Right cardiac atrium (tissue), 5 donors: ENCODE data around the gene PLCB1. TPM values are rescaled to one million over a fixed set of nuclear protein-coding genes. Genes with fewer than 3 reads are reported as not detected.

Experiments
- ATAC-seq, 2 donors: fragments of 200-7000 bp; cut with Tn5 transposase; one replicate each; pipeline versions ENCODE4 v1.8.0 to v1.9.1; 2020; ENCODE audit warnings: moderate library complexity in 2 of 2, mild to moderate bottlenecking in 1 of 2
- DNase-seq, 3 donors: peaks; one replicate each; pipeline ENCODE4 v3.0.0-alpha.2; 2020
- H3K27ac ChIP-seq: one replicate; pipeline ENCODE4 v1.5.1; 2013; ENCODE audit warnings: mild to moderate bottlenecking, low read length, control low read depth, moderate library complexity
- H3K27me3 ChIP-seq: one replicate; pipeline ENCODE4 v1.6.1; 2013; ENCODE audit not compliant: control insufficient read depth, insufficient read depth
- H3K4me1 ChIP-seq: one replicate; pipeline ENCODE4 v1.6.1; 2013; ENCODE audit warnings: low read length; ENCODE audit not compliant: control insufficient read depth, insufficient read depth
- H3K4me3 ChIP-seq: one replicate; pipeline ENCODE4 v1.5.1; 2013; ENCODE audit warnings: low read length, control low read depth
- H3K9me3 ChIP-seq: one replicate; pipeline ENCODE4 v1.6.1; 2013; ENCODE audit warnings: low read length; ENCODE audit not compliant: control insufficient read depth
- WGBS: extraction: QIAGEN DNeasy Blood & Tissue Kit; methylation state at CpG from one replicate; pipeline ENCODE4 v1.1.7; 2013; 5-methylcytosine and 5-hydroxymethylcytosine counted together
- intact Hi-C, 4 donors: fragments of 100-400 bp; cut with DNase I; formaldehyde crosslinking; loops; one replicate each; pipeline versions ENCODE4 v1.11.0 to v1.14.0; 2022 to 2023
- polyA plus RNA-seq: library from polyadenylated mRNA; stranded (reverse); fragments of 200-250 nt; gene quantifications from one replicate; pipeline ENCODE4 v1.2.3, GENCODE V29; 2013
- total RNA-seq, 4 donors: library from RNA; stranded (reverse); fragmentation: NEBNext Ultra II Directional; extraction: Animal tissue kit (Norgen Biotek cat#: 25700); gene quantifications; one replicate each; pipeline ENCODE4 v1.2.1, GENCODE V29; 2021
- donor health status: healthy with polysubstance abuse.
- donor health status: DM: no; HTN: yes; CAD: no.
- donor health status: DM: no; HTN: no; CAD: no.
- donor health status: DM: no; HTN: yes; CAD: no; lungs with severe emphysema.
- donor health status: DM: yes; HTN: yes; CAD: no.

The PLCB1 gene
- total and polyA plus RNA-seq, 5 donors: 7.6 to 20.3 (median 11.6) TPM

GRCh38 chr20:8901237-8902025 is 769.4 kb downstream of the PLCB1 start:
- Histone ChIP-seq H3K4me3 (no peak overlapping the region), H3K4me1 (no peaks in the 10 kb centered on the region), H3K9me3 (no peaks in the 10 kb centered on the region), H3K27ac (peak overlapping the region; percentile 67), H3K27me3 (no peaks in the 10 kb centered on the region)
- ATAC-seq: peak; percentile 72 to 90
- DNase-seq: peak; percentile 46 to 69 (median 56)
- intact Hi-C loops: no loop called here
- WGBS: 35% methylated on average over 8 of the region's 8 CpGs

- no peak for ATAC-seq
- no peak for DNase-seq
- Histone ChIP-seq H3K4me3 (no peak overlapping the region), H3K9me3 (no peaks in the 10 kb centered on the region), H3K27me3 (no peaks in the 10 kb centered on the region), H3K4me1 (no peaks in the 10 kb centered on the region), H3K27ac (no peak overlapping the region)
- WGBS: 59% methylated on average over 2 of the region's 2 CpGs
- intact Hi-C loops: no loop called here
Observed at GRCh38 chr20:8903655-8904605, 771.9 kb downstream of the PLCB1 start.

GRCh38 chr20:8909596-8909995 is 777.5 kb downstream of the PLCB1 start:
- H3K9me3 ChIP-seq: peaks cover 2% of the 10 kb centered on the region
- no peaks in the 10 kb centered on the region for H3K27me3 ChIP-seq
- H3K4me1 ChIP-seq: no peaks in the 10 kb centered on the region
- no peak overlapping the region for H3K27ac ChIP-seq
- intact Hi-C loops: no loop called here
- ATAC-seq (no peak), DNase-seq (no peak)
- H3K4me3 ChIP-seq: no peak overlapping the region

- H3K4me1 ChIP-seq: no peaks in the 10 kb centered on the region
- no peak for DNase-seq
- intact Hi-C loops: no loop called here
- no peaks in the 10 kb centered on the region for H3K27me3 ChIP-seq
- 77% methylated on average over 3 of the region's 3 CpGs for whole genome bisulfite sequencing
- no peak overlapping the region for H3K27ac ChIP-seq
- H3K9me3 ChIP-seq: peaks cover 2% of the 10 kb centered on the region
- no peak for ATAC-seq
- H3K4me3 ChIP-seq: no peak overlapping the region
Observed at GRCh38 chr20:8912096-8912495, 780.0 kb downstream of the PLCB1 start.

- intact Hi-C loops: no loop called here
- ATAC-seq (no peak), DNase-seq (no peak)
- Histone ChIP-seq H3K27ac (no peak overlapping the region), H3K4me3 (no peak overlapping the region), H3K27me3 (no peaks in the 10 kb centered on the region), H3K4me1 (no peaks in the 10 kb centered on the region), H3K9me3 (peaks cover 2% of the 10 kb centered on the region)
- 76% methylated on average over 3 of the region's 3 CpGs for WGBS
Observed at GRCh38 chr20:8912731-8913130, 780.7 kb downstream of the PLCB1 start.

- H3K9me3 ChIP-seq: peaks cover 2% of the 10 kb centered on the region
Observed at GRCh38 chr20:8913456-8913855, 781.4 kb downstream of the PLCB1 start.

GRCh38 chr20:8914421-8914820 is 782.4 kb downstream of the PLCB1 start:
- no peaks in the 10 kb centered on the region for H3K4me1 ChIP-seq
- no peak for DNase-seq
- H3K9me3 ChIP-seq: peaks cover 2% of the 10 kb centered on the region
- 97% methylated on average over 1 of the region's 1 CpG for WGBS
- no peak overlapping the region for H3K4me3 ChIP-seq
- H3K27ac ChIP-seq: no peak overlapping the region
- ATAC-seq: no peak
- intact Hi-C loops: no loop called here
- no peaks in the 10 kb centered on the region for H3K27me3 ChIP-seq

More at GRCh38 chr20:8913456-8913855, 781.4 kb downstream of the PLCB1 start:
- H3K27me3 ChIP-seq: no peaks in the 10 kb centered on the region
- ATAC-seq (no peak), DNase-seq (no peak)
- no peak overlapping the region for H3K27ac ChIP-seq
- no peaks in the 10 kb centered on the region for H3K4me1 ChIP-seq
- intact Hi-C loops: no loop called here
- no peak overlapping the region for H3K4me3 ChIP-seq

- Histone ChIP-seq H3K4me3 (no peak overlapping the region), H3K4me1 (no peaks in the 10 kb centered on the region), H3K27me3 (no peaks in the 10 kb centered on the region), H3K9me3 (no peaks in the 10 kb centered on the region), H3K27ac (no peak overlapping the region)
- intact Hi-C loops: no loop called here
- DNase-seq (no peak), ATAC-seq (no peak)
Observed at GRCh38 chr20:8917084-8917483, 785.0 kb downstream of the PLCB1 start.

- 95% methylated on average over 3 of the region's 3 CpGs for WGBS
- H3K9me3 ChIP-seq: no peaks in the 10 kb centered on the region
- intact Hi-C loops: no loop called here
Observed at GRCh38 chr20:8918145-8918544, 786.1 kb downstream of the PLCB1 start.

GRCh38 chr20:8924539-8924938 is 792.5 kb downstream of the PLCB1 start:
- 89% methylated on average over 2 of the region's 2 CpGs for WGBS
- intact Hi-C loops: no loop called here

More at GRCh38 chr20:8918145-8918544, 786.1 kb downstream of the PLCB1 start:
- no peaks in the 10 kb centered on the region for H3K27me3 ChIP-seq
- H3K27ac ChIP-seq: no peak overlapping the region
- no peak for DNase-seq
- H3K4me3 ChIP-seq: no peak overlapping the region
- no peaks in the 10 kb centered on the region for H3K4me1 ChIP-seq
- no peak for ATAC-seq

GRCh38 chr20:8930726-8931125 is 798.7 kb downstream of the PLCB1 start:
- intact Hi-C loops: no loop called here
- 60% methylated on average over 2 of the region's 2 CpGs for WGBS

More at GRCh38 chr20:8924539-8924938, 792.5 kb downstream of the PLCB1 start:
- DNase-seq: no peak
- no peaks in the 10 kb centered on the region for H3K4me1 ChIP-seq
- H3K27me3 ChIP-seq: no peaks in the 10 kb centered on the region
- H3K4me3 ChIP-seq: no peak overlapping the region
- no peak for ATAC-seq
- H3K9me3 ChIP-seq: no peaks in the 10 kb centered on the region
- H3K27ac ChIP-seq: no peak overlapping the region

More at GRCh38 chr20:8930726-8931125, 798.7 kb downstream of the PLCB1 start:
- peaks cover 3% of the 10 kb centered on the region for H3K4me1 ChIP-seq
- no peaks in the 10 kb centered on the region for H3K27me3 ChIP-seq
- no peaks in the 10 kb centered on the region for H3K9me3 ChIP-seq
- H3K27ac ChIP-seq: no peak overlapping the region
- peak in 1 of 2 donors; percentile 50 for ATAC-seq
- no peak for DNase-seq
- H3K4me3 ChIP-seq: no peak overlapping the region
